Mesenchymal stem cell (in vitro differentiated cells and primary cell): Measurements from ENCODE around the gene RNF214.
A peak's percentile ranks its signal among the peaks of the same experiment; 100 is the strongest.

Experiments used
- DNase-seq: peaks from one replicate; pipeline ENCODE4 v3.0.0-alpha.2; 2013
- H2AFZ ChIP-seq: one replicate; pipeline ENCODE4 v1.6.1; 2013; ENCODE audit warnings: low read depth, mild to moderate bottlenecking, control low read depth, inconsistent platforms, low read length, moderate library complexity
- H2AK5ac ChIP-seq: 2 replicates; pipeline ENCODE4 v1.6.1; 2013; ENCODE audit warnings: low read length, moderate library complexity, mild to moderate bottlenecking, inconsistent platforms; ENCODE audit not compliant: severe bottlenecking
- H2BK120ac ChIP-seq: one replicate; pipeline ENCODE4 v1.6.1; 2013; ENCODE audit warnings: low read depth, mild to moderate bottlenecking, inconsistent platforms, low read length, moderate library complexity
- H2BK12ac ChIP-seq, 2 experiments: one replicate each; pipeline ENCODE4 v1.6.1; 2013; ENCODE audit warnings: inconsistent platforms in 2 of 2, low read length in 2 of 2, mild to moderate bottlenecking in 2 of 2, moderate library complexity in 2 of 2, control low read depth in 1 of 2
- H2BK15ac ChIP-seq: one replicate; pipeline ENCODE4 v1.6.1; 2013; ENCODE audit warnings: mild to moderate bottlenecking, low read depth, inconsistent platforms; ENCODE audit not compliant: poor library complexity, severe bottlenecking
- H2BK5ac ChIP-seq: 2 replicates; pipeline ENCODE4 v1.6.1; 2013; ENCODE audit warnings: low read depth, mild to moderate bottlenecking, low read length, control low read depth, inconsistent platforms; ENCODE audit not compliant: poor library complexity, severe bottlenecking
- H3K14ac ChIP-seq, 2 experiments: one replicate each; pipeline ENCODE4 v1.6.1; 2013; ENCODE audit warnings: inconsistent platforms in 2 of 2, low read length in 2 of 2, control low read depth in 1 of 2, mild to moderate bottlenecking in 1 of 2, moderate library complexity in 1 of 2
- H3K18ac ChIP-seq, 2 experiments: one replicate each; pipeline ENCODE4 v1.6.1; 2013; ENCODE audit warnings: inconsistent platforms in 2 of 2, low read length in 2 of 2, control low read depth in 1 of 2, low read depth in 1 of 2, mild to moderate bottlenecking in 1 of 2
- H3K23ac ChIP-seq, 2 experiments: one replicate each; pipeline ENCODE4 v1.6.1; 2013; ENCODE audit warnings: inconsistent platforms in 2 of 2, low read length in 2 of 2, mild to moderate bottlenecking in 2 of 2, moderate library complexity in 2 of 2, control low read depth in 1 of 2
- H3K27ac ChIP-seq: 2 replicates; pipeline ENCODE4 v1.5.1; 2013; ENCODE audit warnings: mild to moderate bottlenecking, moderate library complexity, low read length, control low read depth, inconsistent platforms; ENCODE audit not compliant: poor library complexity, severe bottlenecking
- H3K27me3 ChIP-seq, 2 experiments: 2 replicates each; pipeline versions ENCODE4 v1.6.1 to v1.7.0; 2013; ENCODE audit warnings: low read length in 2 of 2, mild to moderate bottlenecking in 2 of 2, moderate library complexity in 2 of 2, control low read depth in 1 of 2, inconsistent platforms in 1 of 2; ENCODE audit not compliant: control insufficient read depth in 1 of 2, insufficient read depth in 1 of 2
- H3K36me3 ChIP-seq, 2 experiments: 2 replicates each; pipeline versions ENCODE4 v1.6.1 to v1.7.0; 2013; ENCODE audit warnings: low read length in 2 of 2, control low read depth in 1 of 2, inconsistent platforms in 1 of 2, low read depth in 1 of 2, mild to moderate bottlenecking in 1 of 2; ENCODE audit not compliant: insufficient read depth in 2 of 2, control insufficient read depth in 1 of 2
- H3K4ac ChIP-seq, 2 experiments: one replicate each; pipeline ENCODE4 v1.6.1; 2013; ENCODE audit warnings: inconsistent platforms in 2 of 2, low read length in 2 of 2, mild to moderate bottlenecking in 2 of 2, moderate library complexity in 2 of 2, control low read depth in 1 of 2, low read depth in 1 of 2
- H3K4me1 ChIP-seq: 2 replicates; pipeline ENCODE4 v1.6.1; 2013; ENCODE audit warnings: low read depth, low read length, control low read depth; ENCODE audit not compliant: control insufficient read depth, insufficient read depth
- H3K4me2 ChIP-seq: 2 replicates; pipeline ENCODE4 v1.6.1; 2013; ENCODE audit warnings: low read length, mild to moderate bottlenecking, inconsistent platforms; ENCODE audit not compliant: poor library complexity, severe bottlenecking
- H3K4me3 ChIP-seq, 2 experiments: 2 replicates each; pipeline versions ENCODE4 v1.5.1 to v1.7.0; 2013; ENCODE audit warnings: low read length in 2 of 2, mild to moderate bottlenecking in 2 of 2, control low read depth in 1 of 2, low read depth in 1 of 2; ENCODE audit not compliant: insufficient read depth in 1 of 2
- H3K79me1 ChIP-seq: replicated peaks from 2 replicates; pipeline ENCODE4 v1.6.1; 2013; ENCODE audit warnings: mild to moderate bottlenecking, control low read depth, low read length, inconsistent platforms; ENCODE audit not compliant: poor library complexity, severe bottlenecking
- H3K9ac ChIP-seq: 2 replicates; pipeline ENCODE4 v1.7.0; 2013; ENCODE audit warnings: mild to moderate bottlenecking, low read length, moderate library complexity
- H3K9me3 ChIP-seq: 2 replicates; pipeline ENCODE4 v1.7.0; 2013; ENCODE audit warnings: mild to moderate bottlenecking, low read length; ENCODE audit not compliant: control insufficient read depth
- H4K8ac ChIP-seq: one replicate; pipeline ENCODE4 v1.6.1; 2013; ENCODE audit warnings: inconsistent platforms, mild to moderate bottlenecking, low read length, moderate library complexity
- H4K91ac ChIP-seq: one replicate; pipeline ENCODE4 v1.6.1; 2013; ENCODE audit warnings: mild to moderate bottlenecking, low read length, inconsistent platforms
- WGBS: methylation state at CpG from one replicate; pipeline ENCODE4 v1.1.7; 2013; ENCODE audit warnings: mixed read lengths; 5-methylcytosine and 5-hydroxymethylcytosine counted together

RNF214 gene

DNA sequence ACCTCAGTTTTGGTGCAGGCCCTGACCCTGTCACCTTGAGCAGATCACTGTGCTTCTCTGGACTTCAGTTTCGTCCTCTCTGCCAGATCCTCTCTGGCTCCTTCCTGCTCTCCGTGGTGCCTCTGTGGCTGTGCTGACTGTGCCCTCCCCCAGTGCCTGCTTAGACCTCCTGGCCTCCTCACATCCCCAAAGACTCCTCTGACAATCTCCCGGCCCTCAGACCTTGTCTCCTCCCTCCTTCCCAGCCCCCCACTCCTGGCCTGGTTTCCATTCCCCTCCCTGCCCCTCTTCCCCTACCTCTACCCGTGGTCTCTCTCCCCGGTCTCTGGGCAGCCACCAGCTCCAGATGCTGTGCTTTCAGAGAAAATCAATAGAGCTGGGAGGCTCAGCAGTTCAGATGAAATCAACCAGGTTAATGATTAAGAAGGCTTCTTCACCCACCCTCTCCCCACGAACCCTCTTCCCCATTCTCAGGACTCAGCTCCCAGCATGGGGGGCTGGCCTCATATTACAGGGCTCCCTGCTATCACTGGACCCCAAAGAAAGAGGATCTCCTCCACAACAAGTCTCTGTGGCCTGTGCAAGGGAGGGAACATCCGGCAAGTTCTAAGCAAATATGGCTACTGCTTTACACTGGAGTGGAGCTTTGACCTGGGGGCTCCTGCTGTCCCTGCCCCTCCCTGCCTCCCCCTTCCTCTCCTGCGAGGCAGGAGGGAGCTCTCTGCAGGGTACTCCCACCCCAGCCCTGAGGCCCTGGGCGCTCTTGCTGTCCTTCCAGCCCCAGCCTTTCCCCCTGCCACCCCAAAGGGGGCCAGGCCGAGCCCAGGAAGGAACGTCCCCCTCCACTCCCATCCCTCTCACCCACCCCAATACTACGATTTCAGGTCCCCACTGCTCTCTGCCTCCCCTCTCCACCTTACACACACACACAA lies 67.1 kb downstream of the RNF214 start:
- WGBS: 54% methylated on average over 12 of the region's 12 CpGs
- H4K8ac ChIP-seq: peak overlapping the region; percentile 69
- H3K23ac ChIP-seq: no peak overlapping the region
- H2BK12ac ChIP-seq: no peak overlapping the region
- H3K27ac ChIP-seq: peak overlapping the region; percentile 79
- no peak overlapping the region for H2AFZ ChIP-seq
- H3K18ac ChIP-seq: peak overlapping the region; percentile 52 to 67
- H2BK5ac ChIP-seq: peak overlapping the region; percentile 77
- peak overlapping the region in 1 of 2 experiments; percentile 46 for H3K14ac ChIP-seq
- peak overlapping the region; percentile 42 for H2AK5ac ChIP-seq
- no peak overlapping the region for H3K4me3 ChIP-seq
- peaks cover 21% of the 10 kb centered on the region for H3K4me1 ChIP-seq
- no peak overlapping the region for H2BK120ac ChIP-seq
- no peaks in the 10 kb centered on the region for H3K9me3 ChIP-seq
- no peaks in the 10 kb centered on the region for H3K27me3 ChIP-seq
- peak overlapping the region; percentile 7 for H3K9ac ChIP-seq
- H2BK15ac ChIP-seq: no peak overlapping the region
- H3K36me3 ChIP-seq: peaks cover 16 to 29% of the 10 kb centered on the region in 2 experiments
- DNase-seq: no peak
- H3K4ac ChIP-seq: peak overlapping the region in 1 of 2 experiments; percentile 19
- peak overlapping the region; percentile 37 for H4K91ac ChIP-seq
- H3K4me2 ChIP-seq: peak overlapping the region; percentile 49
- peaks cover 12% of the 10 kb centered on the region for H3K79me1 ChIP-seq

DNA sequence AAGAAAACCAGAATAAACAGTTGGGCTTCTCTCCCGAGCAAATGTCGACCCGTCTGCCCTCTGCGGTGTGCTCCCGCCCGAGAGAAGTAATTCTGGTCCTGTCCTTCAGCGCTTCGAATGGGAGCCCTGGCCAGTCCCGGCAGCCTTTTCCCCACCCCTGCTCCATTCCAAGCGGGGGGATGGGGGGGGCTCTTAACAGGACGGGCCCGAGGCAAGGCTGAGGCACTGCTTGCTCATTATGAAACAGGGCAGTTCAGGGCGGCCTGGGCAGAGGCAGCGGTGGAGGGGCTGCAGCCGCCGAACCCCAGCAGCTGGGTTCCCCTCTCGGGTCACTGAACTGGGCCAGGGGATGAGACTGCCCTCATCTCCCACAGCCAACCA lies 67.8 kb downstream of the RNF214 start:
- H3K4ac ChIP-seq: no peak overlapping the region
- 42% methylated on average over 17 of the region's 17 CpGs for WGBS

DNA sequence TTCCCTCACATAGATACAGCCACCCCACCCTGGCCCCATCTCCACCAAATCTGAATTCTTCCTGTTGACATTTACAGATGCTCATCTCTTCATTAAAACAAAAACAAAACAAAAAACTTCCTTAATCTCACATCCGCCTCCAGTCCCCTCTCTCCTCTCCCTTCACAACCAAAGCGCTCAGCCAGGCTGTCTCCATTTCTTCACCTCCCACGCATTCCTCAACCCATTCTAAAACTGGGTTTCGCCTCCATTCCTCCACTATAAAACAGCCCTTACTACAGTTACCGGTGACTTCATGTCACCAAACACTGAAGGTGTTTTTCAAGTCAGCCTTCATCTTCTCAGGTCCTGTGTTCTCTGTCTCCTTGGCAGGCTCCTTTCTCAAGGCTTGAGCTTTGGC lies 68.3 kb downstream of the RNF214 start:
- no peak overlapping the region for H2BK120ac ChIP-seq
- H3K9me3 ChIP-seq: no peaks in the 10 kb centered on the region
- no peak overlapping the region for H2BK15ac ChIP-seq
- no peak overlapping the region for H2AFZ ChIP-seq
- no peak overlapping the region for H2BK12ac ChIP-seq
- H3K18ac ChIP-seq: peak overlapping the region in 1 of 2 experiments; percentile 54
- H3K4me1 ChIP-seq: peaks cover 21% of the 10 kb centered on the region
- no peak overlapping the region for H3K23ac ChIP-seq
- no peak overlapping the region for H4K8ac ChIP-seq
- peak overlapping the region; percentile 7 for H3K9ac ChIP-seq
- DNase-seq: no peak
- no peak overlapping the region for H3K14ac ChIP-seq
- no peak overlapping the region for H2BK5ac ChIP-seq
- peaks cover 12% of the 10 kb centered on the region for H3K79me1 ChIP-seq
- H3K27me3 ChIP-seq: no peaks in the 10 kb centered on the region
- H3K4me2 ChIP-seq: no peak overlapping the region
- H3K4ac ChIP-seq: no peak overlapping the region
- no peak overlapping the region for H2AK5ac ChIP-seq
- no peak overlapping the region for H3K27ac ChIP-seq
- WGBS: 93% methylated on average over 5 of the region's 5 CpGs
- no peak overlapping the region for H3K4me3 ChIP-seq
- H3K36me3 ChIP-seq: peaks cover 8 to 19% of the 10 kb centered on the region in 2 experiments
- no peak overlapping the region for H4K91ac ChIP-seq

More for the DNA sequence above, 67.8 kb downstream of the RNF214 start:
- no peak overlapping the region for H2BK5ac ChIP-seq
- no peak overlapping the region for H2BK12ac ChIP-seq
- no peaks in the 10 kb centered on the region for H3K27me3 ChIP-seq
- peaks cover 12% of the 10 kb centered on the region for H3K79me1 ChIP-seq
- H3K23ac ChIP-seq: no peak overlapping the region
- H3K18ac ChIP-seq: peak overlapping the region in 1 of 2 experiments; percentile 54
- peak overlapping the region; percentile 19 for H4K91ac ChIP-seq
- H2BK120ac ChIP-seq: no peak overlapping the region
- H3K9me3 ChIP-seq: no peaks in the 10 kb centered on the region
- H3K36me3 ChIP-seq: peaks cover 12 to 24% of the 10 kb centered on the region in 2 experiments
- peak overlapping the region; percentile 79 for H3K27ac ChIP-seq
- DNase-seq: peak; percentile 45
- H2AFZ ChIP-seq: no peak overlapping the region
- peak overlapping the region; percentile 1 for H4K8ac ChIP-seq
- H2BK15ac ChIP-seq: no peak overlapping the region
- no peak overlapping the region for H3K4me2 ChIP-seq
- peak overlapping the region; percentile 7 for H3K9ac ChIP-seq
- H3K14ac ChIP-seq: peak overlapping the region in 1 of 2 experiments; percentile 11
- H3K4me3 ChIP-seq: no peak overlapping the region
- H3K4me1 ChIP-seq: peaks cover 21% of the 10 kb centered on the region
- no peak overlapping the region for H2AK5ac ChIP-seq

DNA sequence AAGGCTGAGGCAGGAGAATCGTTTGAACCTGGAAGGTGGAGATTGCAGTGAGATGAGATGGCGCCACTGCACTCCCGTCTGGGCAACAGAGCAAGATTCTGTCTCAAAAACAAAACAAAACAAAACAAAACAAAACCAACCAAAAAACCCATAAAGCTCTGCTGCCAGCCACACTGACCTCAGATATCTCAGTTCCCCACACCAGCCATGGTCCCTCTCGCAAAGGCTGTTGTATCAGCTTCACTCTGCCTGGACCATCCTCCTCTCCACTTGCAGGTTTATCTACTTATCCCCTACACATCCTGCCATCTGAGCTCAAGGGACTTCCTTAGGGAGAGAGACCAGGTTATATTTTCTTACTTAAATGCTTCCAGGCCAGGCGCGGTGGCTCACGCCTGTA lies 69.8 kb downstream of the RNF214 start:
- H2BK120ac ChIP-seq: no peak overlapping the region
- no peak overlapping the region for H2BK5ac ChIP-seq
- H3K14ac ChIP-seq: no peak overlapping the region
- H2BK12ac ChIP-seq: no peak overlapping the region
- no peak overlapping the region for H3K18ac ChIP-seq
- H3K4ac ChIP-seq: no peak overlapping the region
- WGBS: 94% methylated on average over 7 of the region's 7 CpGs
- no peak overlapping the region for H3K4me3 ChIP-seq
- H3K4me1 ChIP-seq: peaks cover 21% of the 10 kb centered on the region
- H3K27me3 ChIP-seq: no peaks in the 10 kb centered on the region
- no peak overlapping the region for H4K91ac ChIP-seq
- H3K36me3 ChIP-seq: peaks cover 9 to 19% of the 10 kb centered on the region in 2 experiments
- H2BK15ac ChIP-seq: no peak overlapping the region
- H4K8ac ChIP-seq: no peak overlapping the region
- H3K23ac ChIP-seq: no peak overlapping the region
- H3K79me1 ChIP-seq: peaks cover 9% of the 10 kb centered on the region
- no peak overlapping the region for H3K9ac ChIP-seq
- no peak for DNase-seq
- H3K9me3 ChIP-seq: no peaks in the 10 kb centered on the region
- H3K4me2 ChIP-seq: no peak overlapping the region
- no peak overlapping the region for H2AFZ ChIP-seq
- H3K27ac ChIP-seq: no peak overlapping the region
- no peak overlapping the region for H2AK5ac ChIP-seq
